Tracheal epithelial cell (primary cell): Measurements from ENCODE around the gene IL36G. TPM values are rescaled to one million over a fixed set of nuclear protein-coding genes. Genes with fewer than 3 reads are reported as not detected.

Experiments
- total RNA-seq: library from RNA; depleted of rRNA; stranded (reverse); fragments of >200 nt; gene quantifications from 2 replicates; pipeline ENCODE4 v1.2.1, GENCODE V29; 2014

IL36G gene
- 0.43 and 41.4 TPM in 2 replicates for total RNA-seq

GRCh38 chr2:112977559-112978056, at the start of gene IL36G:
IL36G (plus strand) TSS chr2:112978006; CDS start chr2:112978639, 633 bp downstream.

GRCh38 chr2:113005030-113005509, 27.3 kb downstream of the IL36G start, which contains the start of gene IL36A:
IL36A (plus strand) TSS chr2:113005459; CDS start chr2:113005872, 413 bp downstream.

Other genes with a start within 250 kb of the IL36G start
- 0.21 and 0.48 TPM in 2 replicates for gene CKAP2L, start 213.4 kb upstream of the IL36G start, total RNA-seq
- gene IL1A, start 193.5 kb upstream of the IL36G start, total RNA-seq, result 61.6 and 230 TPM in 2 replicates
- gene IL1B, start 141.2 kb upstream of the IL36G start, total RNA-seq, result 31.8 and 169 TPM in 2 replicates
- gene IL37, start 66.8 kb upstream of the IL36G start, total RNA-seq, result not detected in 2 replicates
- 1.7 and 3.0 TPM in 2 replicates for gene IL36A, start 27.5 kb downstream of the IL36G start, total RNA-seq
- not detected in 2 replicates for gene IL36B, start 74.9 kb downstream of the IL36G start, total RNA-seq
- gene IL36RN, start 81.2 kb downstream of the IL36G start, total RNA-seq, result 1.1 and 8.4 TPM in 2 replicates
- gene IL1F10, start 90.0 kb downstream of the IL36G start, total RNA-seq, result not detected in 2 replicates
- 70.3 and 167 TPM in 2 replicates for gene IL1RN, start 149.6 kb downstream of the IL36G start, total RNA-seq
- 42.0 and 45.3 TPM in 2 replicates for gene PSD4, start 196.0 kb downstream of the IL36G start, total RNA-seq